ENCODE measurements around the gene COX8A. TPM values are rescaled to one million over a fixed set of nuclear protein-coding genes. Genes with fewer than 3 reads are reported as not detected.
A peak's percentile ranks its signal among the peaks of the same experiment; 100 is the strongest.

COX8A gene
- total and polyA plus RNA-seq, 2 of the 13 experiments (the other 11 are each of a cell fraction or from before 2014, with no cell fraction given): 202 to 406 TPM

DNA sequence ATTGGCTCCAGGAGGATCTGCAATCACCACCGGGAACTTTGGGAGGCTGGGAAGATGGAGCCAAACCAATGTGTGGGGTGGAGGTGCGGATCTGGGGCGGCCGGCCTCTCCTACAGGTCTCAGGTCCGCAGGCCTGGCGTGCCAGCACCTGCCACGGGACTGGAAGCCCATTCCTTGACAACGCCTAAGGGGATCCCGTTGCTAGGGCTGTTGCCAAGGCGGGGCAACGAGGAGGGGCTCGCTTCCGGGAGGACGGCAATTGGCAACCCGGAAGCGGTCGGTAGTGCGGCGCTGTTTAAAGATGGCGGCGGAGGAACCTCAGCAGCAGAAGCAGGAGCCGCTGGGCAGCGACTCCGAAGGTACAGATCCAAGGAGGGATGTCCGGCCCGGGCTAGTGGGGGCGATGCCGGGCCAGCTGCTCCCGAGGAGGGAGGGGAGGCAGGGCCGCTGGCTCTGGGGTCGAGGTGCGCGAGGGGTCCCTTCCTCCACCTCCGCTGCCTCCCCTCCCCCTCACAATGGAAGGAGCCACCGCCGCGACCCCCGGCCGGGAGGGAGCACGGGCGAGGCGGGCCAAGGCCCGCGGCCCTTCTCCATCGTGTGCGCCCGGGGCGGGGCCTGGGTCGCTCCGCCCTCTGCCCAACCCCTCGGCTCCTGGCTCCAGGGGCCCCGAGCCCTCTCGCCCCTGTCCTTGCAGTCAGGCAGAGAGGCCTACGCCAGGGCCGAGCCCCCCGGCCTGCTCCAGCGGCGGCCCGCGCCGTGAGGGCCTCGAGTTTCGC is 11.9 kb downstream of the COX8A start, which contains the start of gene OTUB1 (continued):
- TF ChIP-seq, protein P1, sequence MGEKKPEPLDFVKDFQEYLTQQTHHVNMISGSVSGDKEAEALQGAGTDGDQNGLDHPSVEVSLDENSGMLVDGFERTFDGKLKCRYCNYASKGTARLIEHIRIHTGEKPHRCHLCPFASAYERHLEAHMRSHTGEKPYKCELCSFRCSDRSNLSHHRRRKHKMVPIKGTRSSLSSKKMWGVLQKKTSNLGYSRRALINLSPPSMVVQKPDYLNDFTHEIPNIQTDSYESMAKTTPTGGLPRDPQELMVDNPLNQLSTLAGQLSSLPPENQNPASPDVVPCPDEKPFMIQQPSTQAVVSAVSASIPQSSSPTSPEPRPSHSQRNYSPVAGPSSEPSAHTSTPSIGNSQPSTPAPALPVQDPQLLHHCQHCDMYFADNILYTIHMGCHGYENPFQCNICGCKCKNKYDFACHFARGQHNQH (CRISPR knock-in tag; IDR thresholded peaks at IDR 0.05): peak; percentile 91
- no peak for TF ChIP-seq ZNF619 (CRISPR knock-in tag; IDR thresholded peaks at IDR 0.05)
- TF ChIP-seq, protein P2, sequence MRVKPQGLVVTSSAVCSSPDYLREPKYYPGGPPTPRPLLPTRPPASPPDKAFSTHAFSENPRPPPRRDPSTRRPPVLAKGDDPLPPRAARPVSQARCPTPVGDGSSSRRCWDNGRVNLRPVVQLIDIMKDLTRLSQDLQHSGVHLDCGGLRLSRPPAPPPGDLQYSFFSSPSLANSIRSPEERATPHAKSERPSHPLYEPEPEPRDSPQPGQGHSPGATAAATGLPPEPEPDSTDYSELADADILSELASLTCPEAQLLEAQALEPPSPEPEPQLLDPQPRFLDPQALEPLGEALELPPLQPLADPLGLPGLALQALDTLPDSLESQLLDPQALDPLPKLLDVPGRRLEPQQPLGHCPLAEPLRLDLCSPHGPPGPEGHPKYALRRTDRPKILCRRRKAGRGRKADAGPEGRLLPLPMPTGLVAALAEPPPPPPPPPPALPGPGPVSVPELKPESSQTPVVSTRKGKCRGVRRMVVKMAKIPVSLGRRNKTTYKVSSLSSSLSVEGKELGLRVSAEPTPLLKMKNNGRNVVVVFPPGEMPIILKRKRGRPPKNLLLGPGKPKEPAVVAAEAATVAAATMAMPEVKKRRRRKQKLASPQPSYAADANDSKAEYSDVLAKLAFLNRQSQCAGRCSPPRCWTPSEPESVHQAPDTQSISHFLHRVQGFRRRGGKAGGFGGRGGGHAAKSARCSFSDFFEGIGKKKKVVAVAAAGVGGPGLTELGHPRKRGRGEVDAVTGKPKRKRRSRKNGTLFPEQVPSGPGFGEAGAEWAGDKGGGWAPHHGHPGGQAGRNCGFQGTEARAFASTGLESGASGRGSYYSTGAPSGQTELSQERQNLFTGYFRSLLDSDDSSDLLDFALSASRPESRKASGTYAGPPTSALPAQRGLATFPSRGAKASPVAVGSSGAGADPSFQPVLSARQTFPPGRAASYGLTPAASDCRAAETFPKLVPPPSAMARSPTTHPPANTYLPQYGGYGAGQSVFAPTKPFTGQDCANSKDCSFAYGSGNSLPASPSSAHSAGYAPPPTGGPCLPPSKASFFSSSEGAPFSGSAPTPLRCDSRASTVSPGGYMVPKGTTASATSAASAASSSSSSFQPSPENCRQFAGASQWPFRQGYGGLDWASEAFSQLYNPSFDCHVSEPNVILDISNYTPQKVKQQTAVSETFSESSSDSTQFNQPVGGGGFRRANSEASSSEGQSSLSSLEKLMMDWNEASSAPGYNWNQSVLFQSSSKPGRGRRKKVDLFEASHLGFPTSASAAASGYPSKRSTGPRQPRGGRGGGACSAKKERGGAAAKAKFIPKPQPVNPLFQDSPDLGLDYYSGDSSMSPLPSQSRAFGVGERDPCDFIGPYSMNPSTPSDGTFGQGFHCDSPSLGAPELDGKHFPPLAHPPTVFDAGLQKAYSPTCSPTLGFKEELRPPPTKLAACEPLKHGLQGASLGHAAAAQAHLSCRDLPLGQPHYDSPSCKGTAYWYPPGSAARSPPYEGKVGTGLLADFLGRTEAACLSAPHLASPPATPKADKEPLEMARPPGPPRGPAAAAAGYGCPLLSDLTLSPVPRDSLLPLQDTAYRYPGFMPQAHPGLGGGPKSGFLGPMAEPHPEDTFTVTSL (CRISPR knock-in tag; IDR thresholded peaks at IDR 0.05; ENCODE audit: borderline replicate concordance): 0 out of 2 replicates have a peak, but pooled peaks have one; percentile 21
- TF ChIP-seq ZNF460 (CRISPR knock-in tag; IDR thresholded peaks at IDR 0.05; ENCODE audit: borderline replicate concordance): no peak
- no peak for TF ChIP-seq SOX13 (IDR thresholded peaks at IDR 0.05)
- 0 out of 4 replicates have a peak, but pooled peaks of 1 of the 2 experiments have one; percentile 20 for TF ChIP-seq SOX13 (CRISPR knock-in tag; conservative IDR thresholded peaks at IDR 0.05 in 1 of 2, IDR thresholded peaks at IDR 0.05 in 1 of 2)
- TF ChIP-seq ZNF607 (CRISPR knock-in tag; IDR thresholded peaks at IDR 0.05; ENCODE audit: borderline replicate concordance): peak; percentile 93; the same call in 1 of the 2 replicates
- TF ChIP-seq HIVEP1 (CRISPR knock-in tag; IDR thresholded peaks at IDR 0.05): 0 out of 2 replicates have a peak, but pooled peaks have one; percentile 19
- TF ChIP-seq, protein P3, sequence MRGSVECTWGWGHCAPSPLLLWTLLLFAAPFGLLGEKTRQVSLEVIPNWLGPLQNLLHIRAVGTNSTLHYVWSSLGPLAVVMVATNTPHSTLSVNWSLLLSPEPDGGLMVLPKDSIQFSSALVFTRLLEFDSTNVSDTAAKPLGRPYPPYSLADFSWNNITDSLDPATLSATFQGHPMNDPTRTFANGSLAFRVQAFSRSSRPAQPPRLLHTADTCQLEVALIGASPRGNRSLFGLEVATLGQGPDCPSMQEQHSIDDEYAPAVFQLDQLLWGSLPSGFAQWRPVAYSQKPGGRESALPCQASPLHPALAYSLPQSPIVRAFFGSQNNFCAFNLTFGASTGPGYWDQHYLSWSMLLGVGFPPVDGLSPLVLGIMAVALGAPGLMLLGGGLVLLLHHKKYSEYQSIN (CRISPR knock-in tag; IDR thresholded peaks at IDR 0.05; ENCODE audit: borderline replicate concordance): no peak
- peak; percentile 97 for TF ChIP-seq SAP130 (CRISPR knock-in tag; IDR thresholded peaks at IDR 0.05; ENCODE audit: low read depth)
- peak; percentile 96 for TF ChIP-seq RFX3 (CRISPR knock-in tag; IDR thresholded peaks at IDR 0.05)
- TF ChIP-seq ZNF101 (CRISPR knock-in tag; IDR thresholded peaks at IDR 0.05; ENCODE audit: borderline replicate concordance, low read depth): 0 out of 2 replicates have a peak, but pooled peaks have one; percentile 27
- TF ChIP-seq ZNF670 (CRISPR knock-in tag; IDR thresholded peaks at IDR 0.05; ENCODE audit: borderline replicate concordance): no peak
- no peak for TF ChIP-seq ZNF382 (CRISPR knock-in tag; IDR thresholded peaks at IDR 0.05; ENCODE audit: borderline replicate concordance)
- TF ChIP-seq TEAD3 (CRISPR knock-in tag; optimal IDR thresholded peaks at IDR 0.05; ENCODE audit: borderline replicate concordance): peak; percentile 75
- 0 out of 2 replicates have a peak, but pooled peaks have one; percentile 45 for TF ChIP-seq ZSCAN31 (CRISPR knock-in tag; IDR thresholded peaks at IDR 0.05; ENCODE audit: low read depth)
- TF ChIP-seq BRD4 (CRISPR knock-in tag; IDR thresholded peaks at IDR 0.05): peak; percentile 97
- TF ChIP-seq, protein P4, sequence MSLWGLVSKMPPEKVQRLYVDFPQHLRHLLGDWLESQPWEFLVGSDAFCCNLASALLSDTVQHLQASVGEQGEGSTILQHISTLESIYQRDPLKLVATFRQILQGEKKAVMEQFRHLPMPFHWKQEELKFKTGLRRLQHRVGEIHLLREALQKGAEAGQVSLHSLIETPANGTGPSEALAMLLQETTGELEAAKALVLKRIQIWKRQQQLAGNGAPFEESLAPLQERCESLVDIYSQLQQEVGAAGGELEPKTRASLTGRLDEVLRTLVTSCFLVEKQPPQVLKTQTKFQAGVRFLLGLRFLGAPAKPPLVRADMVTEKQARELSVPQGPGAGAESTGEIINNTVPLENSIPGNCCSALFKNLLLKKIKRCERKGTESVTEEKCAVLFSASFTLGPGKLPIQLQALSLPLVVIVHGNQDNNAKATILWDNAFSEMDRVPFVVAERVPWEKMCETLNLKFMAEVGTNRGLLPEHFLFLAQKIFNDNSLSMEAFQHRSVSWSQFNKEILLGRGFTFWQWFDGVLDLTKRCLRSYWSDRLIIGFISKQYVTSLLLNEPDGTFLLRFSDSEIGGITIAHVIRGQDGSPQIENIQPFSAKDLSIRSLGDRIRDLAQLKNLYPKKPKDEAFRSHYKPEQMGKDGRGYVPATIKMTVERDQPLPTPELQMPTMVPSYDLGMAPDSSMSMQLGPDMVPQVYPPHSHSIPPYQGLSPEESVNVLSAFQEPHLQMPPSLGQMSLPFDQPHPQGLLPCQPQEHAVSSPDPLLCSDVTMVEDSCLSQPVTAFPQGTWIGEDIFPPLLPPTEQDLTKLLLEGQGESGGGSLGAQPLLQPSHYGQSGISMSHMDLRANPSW (CRISPR knock-in tag; IDR thresholded peaks at IDR 0.05; ENCODE audit: borderline replicate concordance): no peak

Measured in HepG2 (cell line).